ENCODE results near the gene TTC33.
"Not testable (repeated sequence)": the region's sequence is repeated elsewhere in the genome, so short reads cannot be mapped to it uniquely, and the experiment has no call there.

TTC33 gene

GRCh38 chr5:40779561-40779960, 23.8 kb upstream of the TTC33 start:
- no peak for DNase-seq

- no peak for DNase-seq
Measured at GRCh38 chr5:40778133-40778532, 22.4 kb upstream of the TTC33 start.

GRCh38 chr5:40776658-40776977, 20.9 kb upstream of the TTC33 start:
- DNase-seq: no peak

- DNase-seq: no peak
Measured at GRCh38 chr5:40775846-40776657, 20.3 kb upstream of the TTC33 start.

GRCh38 chr5:40775085-40775845, 19.5 kb upstream of the TTC33 start:
- no peak for DNase-seq

- no peak for DNase-seq
Measured at GRCh38 chr5:40774623-40775022, 18.9 kb upstream of the TTC33 start.

GRCh38 chr5:40770764-40771163, 15.0 kb upstream of the TTC33 start:
- DNase-seq: no peak

GRCh38 chr5:40762705-40763104, 6.9 kb upstream of the TTC33 start:
- no peak for DNase-seq

GRCh38 chr5:40757400-40757799, 1.6 kb upstream of the TTC33 start:
- no peak for DNase-seq

GRCh38 chr5:40755093-40755406, 711 bp downstream of the TTC33 start:
- peak; percentile 74 for DNase-seq

- DNase-seq: no peak
Measured at GRCh38 chr5:40754381-40755092, 1.2 kb downstream of the TTC33 start.

- no peak for DNase-seq
Measured at GRCh38 chr5:40746703-40747102, 9.1 kb downstream of the TTC33 start.

- no peak for DNase-seq
Measured at GRCh38 chr5:40743771-40744170, 12.0 kb downstream of the TTC33 start.

GRCh38 chr5:40738502-40738901, 17.3 kb downstream of the TTC33 start:
- DNase-seq: no peak

- no peak for DNase-seq
Measured at GRCh38 chr5:40736103-40736875, 19.5 kb downstream of the TTC33 start.

- DNase-seq: no peak
Measured at GRCh38 chr5:40735609-40736008, 20.2 kb downstream of the TTC33 start.

GRCh38 chr5:40734986-40735385, 20.8 kb downstream of the TTC33 start:
- no peak for DNase-seq

GRCh38 chr5:40733879-40734563, 21.7 kb downstream of the TTC33 start:
- no peak for DNase-seq

- no peak for DNase-seq
Measured at GRCh38 chr5:40733434-40733833, 22.3 kb downstream of the TTC33 start.

- not testable (repeated sequence) for DNase-seq
Measured at GRCh38 chr5:40722497-40722911, 33.3 kb downstream of the TTC33 start.

- DNase-seq: no peak
Measured at GRCh38 chr5:40720069-40720468, 35.7 kb downstream of the TTC33 start.

GRCh38 chr5:40717281-40717680, 38.5 kb downstream of the TTC33 start:
- no peak for DNase-seq

- DNase-seq: no peak
Measured at GRCh38 chr5:40716590-40716989, 39.2 kb downstream of the TTC33 start.

All from DMS 273 treated with DMSO at 0.1 percent for 48 hours (cell line).